ENCODE data around the gene CDCA8. TPM values are rescaled to one million over a fixed set of nuclear protein-coding genes. Genes with fewer than 3 reads are reported as not detected.
"Not testable (repeated sequence)": the region's sequence is repeated elsewhere in the genome, so short reads cannot be mapped to it uniquely, and the experiment has no call there.

CDCA8 gene
- total and polyA plus RNA-seq, 2 of the 4 experiments (the other 2 are of a cell fraction) = 5.9 to 25.7 TPM

GRCh38 chr1:37687764-37688163 is 4.6 kb upstream of the CDCA8 start:
- H2BK120ac ChIP-seq (ENCODE audit: low read depth, low read length); H3K4me1 ChIP-seq (ENCODE audit: control insufficient read depth, insufficient read depth, low read length); H3K27ac ChIP-seq (ENCODE audit: insufficient read depth, low read length); H2BK15ac ChIP-seq (ENCODE audit: low read depth, low read length); H4K91ac ChIP-seq (ENCODE audit: insufficient read depth, low read depth, low read length); BruUV-seq (replicated peaks); H4K5ac ChIP-seq (ENCODE audit: low read depth, low read length); H3K9me3 ChIP-seq (ENCODE audit: control insufficient read depth, insufficient read depth, low read length); H2BK20ac ChIP-seq (ENCODE audit: low read depth, low read length); H4K8ac ChIP-seq (ENCODE audit: low read depth in 2 of 2, low read length in 2 of 2); H3K9ac ChIP-seq (ENCODE audit: low read depth, low read length); H3K14ac ChIP-seq (replicated peaks; ENCODE audit: low read depth, low read length); intact Hi-C loops (cut with micrococcal nuclease); H2AK9ac ChIP-seq (replicated peaks; ENCODE audit: low read depth, low read length, poor library complexity); H2BK5ac ChIP-seq (ENCODE audit: low read depth, low read length, poor library complexity, severe bottlenecking); H3K4me3 ChIP-seq (ENCODE audit: insufficient read depth, low read depth, low read length); H4K20me1 ChIP-seq (ENCODE audit: insufficient read depth, low read length); DNase-seq; H2AK5ac ChIP-seq (ENCODE audit: low read depth, low read length); H3K23ac ChIP-seq (ENCODE audit: low read depth, low read length); H3K56ac ChIP-seq (ENCODE audit: extremely low read depth, insufficient read depth, low read length); H3K27me3 ChIP-seq (ENCODE audit: control insufficient read depth, insufficient read depth, low read length); H3K9me1 ChIP-seq (ENCODE audit: insufficient read depth, low read length); H3K4ac ChIP-seq (ENCODE audit: low read depth, low read length); H3K18ac ChIP-seq (ENCODE audit: low read depth, low read length); H3K4me2 ChIP-seq (ENCODE audit: low read depth, low read length); ATAC-seq (ENCODE audit: low read depth); CTCF ChIA-PET; dilution Hi-C loops (cut with HindIII; ENCODE audit: low sequenced_read_pairs, unreplicated experiment); H2AFZ ChIP-seq (replicated peaks; ENCODE audit: low read length, poor library complexity): not testable (repeated sequence)
- Histone ChIP-seq H3K79me1 (ENCODE audit: low read depth in 1 of 2, low read length in 2 of 2) (peaks cover 13 to 32% of the 10 kb centered on the region in 2 experiments; a peak in 3 of 4 replicates), H3K36me3 (ENCODE audit: control insufficient read depth, insufficient read depth, low read length) (peaks cover 22% of the 10 kb centered on the region)
- in situ Hi-C loops (cut with MboI; ENCODE audit: low sequenced_read_pairs) = loop anchor here (10.0 kb wide), 1 partner anchor 233 kb away; no protein-coding TSS in a partner anchor
- 100% methylated on average over 1 of the region's 2 CpGs; no CpG with 5 or more reads in 1 of the 2 experiments for WGBS, 2 experiments (ENCODE audit: extremely low coverage in 2 of 2, insufficient read length in 1 of 2)
- POLR2A ChIA-PET (ENCODE audit: unreplicated experiment) = interaction anchor here (0.5 kb wide), 1 partner anchor 124 kb away, joined by 4 read pairs; no protein-coding TSS in a partner anchor

Measured in IMR-90 (cell line).